ENCODE measurements around the gene EPAS1. TPM values are rescaled to one million over a fixed set of nuclear protein-coding genes. Genes with fewer than 3 reads are reported as not detected.

EPAS1 gene
- total and polyA plus RNA-seq, 8 donors = 190 to 962 (median 244) TPM

- Histone ChIP-seq H3K36me3 (no peaks in the 10 kb centered on the region), H3K4me3 (peak overlapping the region in 1 of 2 donors; percentile 0)
These were observed 6.0 kb downstream of the EPAS1 start for GRCh38 chr2:46303233-46303632.

GRCh38 chr2:46303822-46304221, 6.6 kb downstream of the EPAS1 start:
- ATAC-seq (no peak), DNase-seq (no peak)
- no peaks in the 10 kb centered on the region for H3K9me3 ChIP-seq
- intact Hi-C loops (cut with DNase I) = loop anchor here in 1 of 2 donors (10.0 kb wide), 1 partner anchor 51 kb away; no protein-coding TSS in a partner anchor
- H3K27me3 ChIP-seq = peaks cover 0 to 29% of the 10 kb centered on the region in 2 donors
- peaks cover 57 to 81% of the 10 kb centered on the region in 2 donors for H3K4me1 ChIP-seq
- TF ChIP-seq CTCF (IDR thresholded peaks at IDR 0.05) = no peak
- peak overlapping the region; percentile 74 to 75 for H3K27ac ChIP-seq
- no peaks in the 10 kb centered on the region for H3K36me3 ChIP-seq
- no peak overlapping the region for H3K4me3 ChIP-seq

More at GRCh38 chr2:46303233-46303632, 6.0 kb downstream of the EPAS1 start:
- H3K4me1 ChIP-seq = peaks cover 51 to 79% of the 10 kb centered on the region in 2 donors
- H3K27me3 ChIP-seq = peaks cover 0 to 35% of the 10 kb centered on the region in 2 donors
- intact Hi-C loops (cut with DNase I) = loop anchor here in 1 of 2 donors (10.0 kb wide), 1 partner anchor 52 kb away; no protein-coding TSS in a partner anchor
- no peaks in the 10 kb centered on the region for H3K9me3 ChIP-seq
- TF ChIP-seq CTCF (IDR thresholded peaks at IDR 0.05) = no peak
- DNase-seq (no peak), ATAC-seq (no peak)
- peak overlapping the region; percentile 74 to 75 for H3K27ac ChIP-seq

- Histone ChIP-seq H3K36me3 (no peaks in the 10 kb centered on the region), H3K4me3 (no peak overlapping the region), H3K9me3 (no peaks in the 10 kb centered on the region), H3K27me3 (peaks cover 0 to 21% of the 10 kb centered on the region in 2 donors), H3K27ac (peak overlapping the region; percentile 74 to 84), H3K4me1 (peaks cover 62 to 82% of the 10 kb centered on the region in 2 donors)
- TF ChIP-seq CTCF (IDR thresholded peaks at IDR 0.05) = no peak
- ATAC-seq (no peak), DNase-seq (no peak)
- intact Hi-C loops (cut with DNase I) = loop anchor here in 1 of 2 donors (10.0 kb wide), 1 partner anchor 50 kb away; no protein-coding TSS in a partner anchor
These were observed 7.4 kb downstream of the EPAS1 start for GRCh38 chr2:46304635-46305034.

GRCh38 chr2:46305187-46305586, 8.0 kb downstream of the EPAS1 start:
- H3K27me3 ChIP-seq = peaks cover 0 to 15% of the 10 kb centered on the region in 2 donors
- intact Hi-C loops (cut with DNase I) = loop anchor here in 1 of 2 donors (10.0 kb wide), 1 partner anchor 50 kb away; no protein-coding TSS in a partner anchor
- H3K4me3 ChIP-seq = no peak overlapping the region
- no peaks in the 10 kb centered on the region for H3K9me3 ChIP-seq
- H3K27ac ChIP-seq = peak overlapping the region; percentile 74 to 84
- H3K36me3 ChIP-seq = no peaks in the 10 kb centered on the region
- peaks cover 59 to 82% of the 10 kb centered on the region in 2 donors for H3K4me1 ChIP-seq
- ATAC-seq (no peak), DNase-seq (no peak)
- TF ChIP-seq CTCF (IDR thresholded peaks at IDR 0.05) = no peak

GRCh38 chr2:46305767-46306166, 8.6 kb downstream of the EPAS1 start:
- Histone ChIP-seq H3K9me3 (no peaks in the 10 kb centered on the region), H3K27ac (peak overlapping the region; percentile 74 to 84), H3K27me3 (peaks cover 0 to 9% of the 10 kb centered on the region in 2 donors), H3K4me1 (peaks cover 58 to 83% of the 10 kb centered on the region in 2 donors), H3K36me3 (no peaks in the 10 kb centered on the region), H3K4me3 (no peak overlapping the region)
- ATAC-seq = no peak
- DNase-seq = no peak
- TF ChIP-seq CTCF (IDR thresholded peaks at IDR 0.05) = no peak
- intact Hi-C loops (cut with DNase I) = loop anchor here in 1 of 2 donors (10.0 kb wide), 1 partner anchor 49 kb away; no protein-coding TSS in a partner anchor
